SK-N-SH treated with all-trans-retinoic acid at 6 μM for 48 hours (cell line): ENCODE data around the gene HBB.

Source experiments
- BACH2 ChIP-seq: fragments of 250-450 bp; sonication (Bioruptor Pico); IDR thresholded peaks from 2 replicates; pipeline ENCODE4 v1.9.0; 2021; ENCODE audit warnings: mild to moderate bottlenecking, borderline replicate concordance
- GLIS3 ChIP-seq: fragments of 250-450 bp; sonication (Bioruptor Pico); IDR thresholded peaks from 2 replicates; pipeline ENCODE4 v1.5.0; 2020; ENCODE audit warnings: mild to moderate bottlenecking, moderate library complexity
- ZFP30 ChIP-seq: fragments of 450-650 bp; formaldehyde crosslinking; IDR thresholded peaks from 2 replicates; pipeline ENCODE4 v1.5.0; 2022; ENCODE audit warnings: mild to moderate bottlenecking, moderate library complexity

DNA sequence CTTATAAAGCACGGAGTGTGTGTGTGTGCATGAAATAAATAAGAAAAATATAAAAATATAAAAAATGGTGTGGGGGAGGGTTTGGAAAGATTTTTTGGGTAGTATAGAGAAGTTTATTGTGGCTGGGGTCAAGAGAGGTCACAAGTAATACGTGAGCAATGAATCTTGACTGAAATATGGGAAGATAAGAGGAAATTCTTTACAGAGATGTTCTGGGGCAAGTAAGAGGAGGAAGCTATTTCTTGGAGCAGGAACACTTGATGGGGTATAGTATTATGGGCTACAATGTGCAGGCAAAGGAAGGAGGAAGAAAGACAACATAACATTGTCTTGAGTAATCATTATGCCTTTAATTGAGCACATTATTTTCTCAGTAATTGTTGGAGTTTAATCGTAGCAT lies 5.3 kb upstream of the HBB start:
- no peak for TF ChIP-seq BACH2 (CRISPR knock-in tag)
- TF ChIP-seq ZFP30: no peak
- TF ChIP-seq GLIS3: no peak
